ENCODE results near the gene PYGB.

The PYGB gene

DNA sequence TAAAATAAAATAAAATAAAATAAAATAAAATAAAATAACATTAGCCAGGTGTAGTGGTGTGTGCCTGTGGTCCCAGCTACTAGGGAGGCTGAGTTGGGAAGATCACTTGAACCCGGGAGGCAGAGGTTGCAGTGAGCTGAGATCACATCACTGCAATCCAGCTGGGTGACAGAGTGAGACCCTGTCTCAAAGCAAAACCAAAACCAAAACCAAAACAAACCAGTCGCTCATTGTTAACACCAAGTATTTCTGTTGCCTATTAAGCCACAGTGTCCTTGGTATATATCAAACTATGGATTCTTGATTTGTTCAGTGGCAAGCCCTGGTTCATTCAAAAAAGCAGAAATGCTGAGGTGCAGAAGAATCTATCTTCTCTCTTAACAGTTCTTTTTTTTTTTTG lies 65.7 kb downstream of the PYGB start:
- no peak overlapping the region for H3K4me3 ChIP-seq (ENCODE audit: low read depth, low read length)
- no peak for DNase-seq (ENCODE audit: low read depth)
- TF ChIP-seq, protein P1, sequence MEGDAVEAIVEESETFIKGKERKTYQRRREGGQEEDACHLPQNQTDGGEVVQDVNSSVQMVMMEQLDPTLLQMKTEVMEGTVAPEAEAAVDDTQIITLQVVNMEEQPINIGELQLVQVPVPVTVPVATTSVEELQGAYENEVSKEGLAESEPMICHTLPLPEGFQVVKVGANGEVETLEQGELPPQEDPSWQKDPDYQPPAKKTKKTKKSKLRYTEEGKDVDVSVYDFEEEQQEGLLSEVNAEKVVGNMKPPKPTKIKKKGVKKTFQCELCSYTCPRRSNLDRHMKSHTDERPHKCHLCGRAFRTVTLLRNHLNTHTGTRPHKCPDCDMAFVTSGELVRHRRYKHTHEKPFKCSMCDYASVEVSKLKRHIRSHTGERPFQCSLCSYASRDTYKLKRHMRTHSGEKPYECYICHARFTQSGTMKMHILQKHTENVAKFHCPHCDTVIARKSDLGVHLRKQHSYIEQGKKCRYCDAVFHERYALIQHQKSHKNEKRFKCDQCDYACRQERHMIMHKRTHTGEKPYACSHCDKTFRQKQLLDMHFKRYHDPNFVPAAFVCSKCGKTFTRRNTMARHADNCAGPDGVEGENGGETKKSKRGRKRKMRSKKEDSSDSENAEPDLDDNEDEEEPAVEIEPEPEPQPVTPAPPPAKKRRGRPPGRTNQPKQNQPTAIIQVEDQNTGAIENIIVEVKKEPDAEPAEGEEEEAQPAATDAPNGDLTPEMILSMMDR (IDR thresholded peaks at IDR 0.05; ENCODE audit: low read depth, low read length): no peak
- no peak for TF ChIP-seq MYC (IDR thresholded peaks at IDR 0.05; ENCODE audit: low read depth, low read length)
- no peak for TF ChIP-seq POLR2A (IDR thresholded peaks at IDR 0.05; ENCODE audit: extremely low read depth, insufficient read length)
- TF ChIP-seq, protein P2, sequence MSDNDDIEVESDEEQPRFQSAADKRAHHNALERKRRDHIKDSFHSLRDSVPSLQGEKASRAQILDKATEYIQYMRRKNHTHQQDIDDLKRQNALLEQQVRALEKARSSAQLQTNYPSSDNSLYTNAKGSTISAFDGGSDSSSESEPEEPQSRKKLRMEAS (IDR thresholded peaks at IDR 0.05; ENCODE audit: low read depth, low read length): no peak

DNA sequence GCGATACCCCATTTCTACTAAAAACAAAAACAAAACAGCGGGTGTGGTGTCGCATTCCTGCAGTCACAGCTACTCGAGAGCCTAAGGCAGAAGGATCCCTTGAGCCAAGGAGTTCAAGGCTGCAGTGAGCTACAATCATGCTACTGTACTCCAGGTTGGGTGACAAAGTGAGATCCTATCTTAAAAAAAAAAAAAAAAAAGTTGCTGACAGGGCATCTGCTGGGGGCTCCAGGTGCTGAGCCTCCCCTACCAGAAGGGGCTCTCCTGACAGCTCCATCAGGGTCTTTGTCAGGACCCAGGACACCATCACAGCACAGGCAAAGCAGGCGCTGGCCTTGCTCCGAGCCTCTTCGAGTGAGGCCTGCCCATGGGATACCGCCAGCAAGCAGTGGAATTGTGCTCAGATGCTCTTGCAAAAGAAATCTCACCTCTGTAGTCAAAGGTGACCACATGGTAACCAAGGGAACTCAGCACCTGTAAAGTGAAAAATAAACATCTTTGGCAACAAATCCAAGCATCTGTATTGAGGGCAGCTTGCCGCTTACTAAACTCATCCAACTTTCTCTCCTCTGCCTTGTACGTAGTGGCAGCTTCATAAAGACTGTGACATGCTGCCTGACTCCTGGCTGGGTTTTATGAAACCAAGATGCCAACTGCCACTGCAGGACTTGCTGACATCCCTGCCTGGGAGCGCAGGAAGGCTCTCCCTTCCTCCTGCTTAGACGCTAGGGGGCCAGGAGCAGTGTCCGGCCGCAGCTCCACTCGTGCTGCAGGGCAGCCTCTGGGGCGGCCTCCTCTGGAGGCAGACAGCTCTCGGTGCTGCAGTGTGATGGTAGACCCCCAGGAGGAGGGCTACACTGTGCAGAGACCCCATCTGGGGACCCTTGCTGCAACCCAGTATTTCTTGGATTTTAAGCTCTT lies 66.9 kb downstream of the PYGB start:
- TF ChIP-seq, protein P1 (IDR thresholded peaks at IDR 0.05; ENCODE audit: low read depth, low read length): no peak
- no peak for TF ChIP-seq POLR2A (IDR thresholded peaks at IDR 0.05; ENCODE audit: extremely low read depth, insufficient read length)
- TF ChIP-seq, protein P2 (IDR thresholded peaks at IDR 0.05; ENCODE audit: low read depth, low read length): no peak
- TF ChIP-seq MYC (IDR thresholded peaks at IDR 0.05; ENCODE audit: low read depth, low read length): no peak
- DNase-seq (ENCODE audit: low read depth): no peak
- no peak overlapping the region for H3K4me3 ChIP-seq (ENCODE audit: low read depth, low read length)

DNA sequence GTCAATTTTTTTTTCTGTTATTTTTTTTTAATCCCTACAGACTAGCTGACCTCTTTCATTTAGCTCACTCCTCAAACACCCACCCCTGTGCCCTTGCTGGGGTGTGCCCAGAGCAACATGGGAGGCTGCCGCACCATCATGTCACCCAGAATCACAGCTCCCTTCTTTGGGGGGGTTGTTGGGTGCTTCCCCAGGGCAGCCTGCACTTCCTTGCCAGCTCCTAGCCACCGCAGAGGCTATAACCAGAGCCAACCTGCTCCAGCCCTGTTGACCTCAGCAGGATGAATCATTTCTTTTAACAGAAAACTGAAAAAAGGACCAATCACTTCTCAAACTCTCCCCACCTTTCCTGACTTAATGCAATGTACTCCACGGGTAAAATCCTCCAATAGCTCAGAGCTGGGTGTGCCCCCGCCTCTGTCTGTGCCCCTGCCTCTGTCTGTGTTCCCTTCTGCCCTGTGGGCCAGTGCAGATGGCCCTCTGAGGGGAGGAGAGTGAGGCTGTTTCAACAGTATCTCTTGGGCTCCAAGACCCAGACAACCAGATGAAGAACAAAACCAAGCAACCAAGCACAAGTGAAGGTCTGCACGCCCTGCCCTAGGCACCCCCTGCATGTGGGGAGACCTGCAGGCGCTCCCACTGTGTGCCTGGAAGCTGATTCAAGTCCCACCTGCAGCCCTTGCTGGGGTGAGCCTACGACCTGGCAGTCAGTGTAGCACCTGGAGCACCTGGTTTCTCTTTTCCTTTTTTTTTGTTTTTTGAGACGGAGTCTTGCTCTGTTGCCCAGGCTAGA lies 67.7 kb downstream of the PYGB start:
- TF ChIP-seq, protein P2 (IDR thresholded peaks at IDR 0.05; ENCODE audit: low read depth, low read length): no peak
- TF ChIP-seq, protein P1 (IDR thresholded peaks at IDR 0.05; ENCODE audit: low read depth, low read length): no peak
- TF ChIP-seq MYC (IDR thresholded peaks at IDR 0.05; ENCODE audit: low read depth, low read length) (no peak), POLR2A (IDR thresholded peaks at IDR 0.05; ENCODE audit: extremely low read depth, insufficient read length) (no peak)
- no peak for DNase-seq (ENCODE audit: low read depth)
- H3K4me3 ChIP-seq (ENCODE audit: low read depth, low read length): no peak overlapping the region

DNA sequence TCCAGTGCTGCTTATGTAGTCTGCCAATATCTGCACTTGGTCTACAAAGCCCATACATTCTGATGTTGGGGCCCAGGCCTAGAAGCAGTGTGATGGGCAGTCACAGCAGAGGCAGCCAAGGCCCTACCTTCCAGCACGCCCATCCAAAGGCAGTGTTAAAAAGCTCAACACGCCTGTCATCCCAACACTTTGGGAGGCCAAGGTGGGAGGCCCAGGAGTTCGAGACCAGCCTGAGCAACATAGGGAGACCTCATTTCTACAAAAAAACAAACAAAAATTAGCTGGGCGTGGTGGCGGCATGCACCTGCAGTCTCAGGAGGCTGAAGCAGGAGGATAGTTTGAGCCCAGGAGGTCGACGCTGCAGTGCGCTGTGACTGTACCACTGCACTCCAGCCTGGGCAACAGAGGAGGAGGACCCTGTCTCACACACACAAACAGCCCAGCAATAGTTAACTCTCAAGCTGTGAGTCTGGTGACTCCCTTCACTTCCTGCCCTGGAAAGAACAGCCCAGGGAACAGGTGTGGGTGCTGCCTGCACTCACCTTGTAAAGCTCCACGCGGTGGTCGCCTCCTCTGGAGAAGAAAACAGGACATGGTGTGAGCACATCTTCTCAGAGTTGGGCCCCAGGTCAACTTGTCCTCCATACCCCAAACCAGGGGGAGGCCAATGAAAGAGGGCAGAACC lies 68.8 kb downstream of the PYGB start:
- H3K4me3 ChIP-seq (ENCODE audit: low read depth, low read length): no peak overlapping the region
- DNase-seq (ENCODE audit: low read depth): no peak
- TF ChIP-seq POLR2A (IDR thresholded peaks at IDR 0.05; ENCODE audit: extremely low read depth, insufficient read length) (no peak), MYC (IDR thresholded peaks at IDR 0.05; ENCODE audit: low read depth, low read length) (no peak)
- TF ChIP-seq, protein P1 (IDR thresholded peaks at IDR 0.05; ENCODE audit: low read depth, low read length): no peak
- TF ChIP-seq, protein P2 (IDR thresholded peaks at IDR 0.05; ENCODE audit: low read depth, low read length): no peak

DNA sequence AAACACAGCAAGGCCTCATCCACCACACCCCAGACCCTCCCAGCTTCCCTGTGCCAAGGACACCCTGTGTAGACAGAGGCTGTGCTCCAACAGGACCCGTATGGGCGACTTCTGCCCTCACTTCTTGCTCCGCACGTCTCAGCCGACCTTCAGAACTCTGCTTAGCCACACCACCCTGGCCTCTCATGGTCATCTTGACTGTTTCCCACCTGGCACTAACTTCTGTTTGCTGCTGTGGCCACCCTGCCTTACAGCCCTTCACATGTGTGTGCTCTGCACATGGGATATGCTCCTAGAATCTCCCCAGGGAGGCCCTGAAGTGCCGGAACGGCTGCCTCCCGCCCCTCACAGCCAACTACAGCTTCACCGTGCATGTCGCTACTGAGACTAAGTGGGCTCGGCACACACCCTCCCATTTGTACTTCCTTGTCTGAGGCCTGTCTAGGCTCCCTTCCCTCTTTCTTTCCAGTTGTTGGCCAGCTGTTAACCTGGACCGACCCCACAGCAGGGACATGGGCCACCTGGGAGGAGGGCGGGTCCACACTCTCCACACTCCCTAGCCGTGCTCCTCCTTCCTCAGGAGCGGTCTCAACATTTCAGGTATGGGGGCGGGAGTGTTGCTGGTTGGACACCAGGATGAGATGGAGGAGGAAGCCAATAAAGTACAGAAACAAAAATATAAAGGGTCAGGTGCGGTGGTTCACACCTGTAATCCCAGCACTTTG lies 69.6 kb downstream of the PYGB start:
- no peak for TF ChIP-seq POLR2A (IDR thresholded peaks at IDR 0.05; ENCODE audit: extremely low read depth, insufficient read length)
- TF ChIP-seq, protein P2 (IDR thresholded peaks at IDR 0.05; ENCODE audit: low read depth, low read length): no peak
- TF ChIP-seq, protein P1 (IDR thresholded peaks at IDR 0.05; ENCODE audit: low read depth, low read length): no peak
- no peak for TF ChIP-seq MYC (IDR thresholded peaks at IDR 0.05; ENCODE audit: low read depth, low read length)
- DNase-seq (ENCODE audit: low read depth): no peak
- H3K4me3 ChIP-seq (ENCODE audit: low read depth, low read length): no peak overlapping the region
